Endothelial cell of hepatic sinusoid (primary cell): ENCODE measurements around the gene MID1.

Experiments used
- in situ Hi-C: cut with HindIII; loops from 2 replicates; pipeline ENCODE4 v1.10.0; 2017; ENCODE audit warnings: low sequenced_read_pairs

MID1 gene

GRCh38 chrX:10577853-10578252 lies 42.5 kb downstream of the MID1 start:
- in situ Hi-C loops, result no loop called here

- in situ Hi-C loops, result no loop called here
These were observed 43.5 kb downstream of the MID1 start for GRCh38 chrX:10576777-10577447.

GRCh38 chrX:10576186-10576585 lies 44.2 kb downstream of the MID1 start:
- in situ Hi-C loops, result no loop called here

- in situ Hi-C loops, result no loop called here
These were observed 45.7 kb downstream of the MID1 start for GRCh38 chrX:10574663-10575062.

- in situ Hi-C loops, result no loop called here
These were observed 49.1 kb downstream of the MID1 start for GRCh38 chrX:10571260-10571659.

- in situ Hi-C loops, result no loop called here
These were observed 49.8 kb downstream of the MID1 start for GRCh38 chrX:10570601-10571000.

- in situ Hi-C loops, result no loop called here
These were observed 50.4 kb downstream of the MID1 start for GRCh38 chrX:10569946-10570345.

GRCh38 chrX:10568428-10568827 lies 52.0 kb downstream of the MID1 start:
- in situ Hi-C loops, result no loop called here

- in situ Hi-C loops, result no loop called here
These were observed 53.2 kb downstream of the MID1 start for GRCh38 chrX:10567136-10567535.

GRCh38 chrX:10566716-10567097 lies 53.7 kb downstream of the MID1 start:
- in situ Hi-C loops, result no loop called here

- in situ Hi-C loops, result no loop called here
These were observed 55.9 kb downstream of the MID1 start for GRCh38 chrX:10564484-10564883.

GRCh38 chrX:10557166-10557565 lies 63.2 kb downstream of the MID1 start:
- in situ Hi-C loops, result no loop called here

- in situ Hi-C loops, result no loop called here
These were observed 64.0 kb downstream of the MID1 start for GRCh38 chrX:10556405-10556804.

GRCh38 chrX:10555846-10556245 lies 64.5 kb downstream of the MID1 start:
- in situ Hi-C loops, result no loop called here

- in situ Hi-C loops, result no loop called here
These were observed 65.6 kb downstream of the MID1 start for GRCh38 chrX:10554612-10555270.

GRCh38 chrX:10549280-10549679 lies 71.1 kb downstream of the MID1 start:
- in situ Hi-C loops, result no loop called here

- in situ Hi-C loops, result no loop called here
These were observed 71.7 kb downstream of the MID1 start for GRCh38 chrX:10548688-10549087.

GRCh38 chrX:10545882-10546281 lies 74.5 kb downstream of the MID1 start:
- in situ Hi-C loops, result no loop called here

GRCh38 chrX:10542586-10542985 lies 77.8 kb downstream of the MID1 start:
- in situ Hi-C loops, result no loop called here

- in situ Hi-C loops, result no loop called here
These were observed 81.6 kb downstream of the MID1 start for GRCh38 chrX:10538831-10539230.

GRCh38 chrX:10537308-10537707 lies 83.1 kb downstream of the MID1 start:
- in situ Hi-C loops, result no loop called here

GRCh38 chrX:10536744-10537143 lies 83.6 kb downstream of the MID1 start:
- in situ Hi-C loops, result no loop called here

GRCh38 chrX:10534611-10535010 lies 85.8 kb downstream of the MID1 start:
- in situ Hi-C loops, result no loop called here
